ENCODE results near the gene TUFT1. TPM values are rescaled to one million over a fixed set of nuclear protein-coding genes. Genes with fewer than 3 reads are reported as not detected.

The TUFT1 gene
- total RNA-seq, 1 experiment from 2014 or later, result 2.6 TPM

DNA sequence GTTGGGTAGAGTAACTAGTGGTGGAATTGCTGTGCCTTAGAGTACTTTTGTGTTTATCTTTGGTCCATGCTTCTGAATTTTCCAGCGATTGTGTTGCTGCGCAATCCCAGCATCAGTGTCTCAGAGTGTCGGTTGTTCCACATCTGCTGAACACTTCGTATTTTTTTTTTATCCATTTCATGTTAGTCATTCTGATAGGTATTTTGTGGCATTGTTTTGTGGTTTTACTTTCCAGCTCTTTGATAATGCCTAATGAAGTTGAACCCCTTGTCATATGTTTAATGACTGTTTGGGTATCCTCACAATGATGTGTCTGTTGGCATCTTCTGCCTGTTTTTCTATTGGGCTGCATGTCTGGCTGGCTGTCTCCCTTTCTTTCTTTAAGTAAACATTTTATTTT lies 13.6 kb downstream of the TUFT1 start:
- no peaks in the 10 kb centered on the region for H3K36me3 ChIP-seq (ENCODE audit: insufficient read depth, low read length, poor library complexity, severe bottlenecking)
- intact Hi-C loops (cut with micrococcal nuclease; ENCODE audit: unreplicated experiment), result no loop called here
- no TSS peak for BruUV-seq (replicated peaks)
- no peaks in the 10 kb centered on the region for H3K27me3 ChIP-seq (replicated peaks; ENCODE audit: insufficient read depth, low read depth, low read length, poor library complexity)
- no peaks in the 10 kb centered on the region for H3K9me3 ChIP-seq (ENCODE audit: low read depth, low read length, poor library complexity, severe bottlenecking)
- ChIA-PET POLR2A (ENCODE audit: low non-redundant PET) (no interaction called here), CTCF (no interaction called here)
- no peak for DNase-seq (ENCODE audit: low spot score)
- H3K4me1 ChIP-seq (ENCODE audit: insufficient read depth, low read length, poor library complexity, severe bottlenecking), result no peaks in the 10 kb centered on the region
- no peak overlapping the region for H3K4me3 ChIP-seq (ENCODE audit: low read depth, low read length, poor library complexity, severe bottlenecking)
- TF ChIP-seq EZH2 (IDR thresholded peaks at IDR 0.05; ENCODE audit: borderline replicate concordance, low read depth, low read length, poor library complexity, severe bottlenecking), result no peak
- TF ChIP-seq, protein P1, sequence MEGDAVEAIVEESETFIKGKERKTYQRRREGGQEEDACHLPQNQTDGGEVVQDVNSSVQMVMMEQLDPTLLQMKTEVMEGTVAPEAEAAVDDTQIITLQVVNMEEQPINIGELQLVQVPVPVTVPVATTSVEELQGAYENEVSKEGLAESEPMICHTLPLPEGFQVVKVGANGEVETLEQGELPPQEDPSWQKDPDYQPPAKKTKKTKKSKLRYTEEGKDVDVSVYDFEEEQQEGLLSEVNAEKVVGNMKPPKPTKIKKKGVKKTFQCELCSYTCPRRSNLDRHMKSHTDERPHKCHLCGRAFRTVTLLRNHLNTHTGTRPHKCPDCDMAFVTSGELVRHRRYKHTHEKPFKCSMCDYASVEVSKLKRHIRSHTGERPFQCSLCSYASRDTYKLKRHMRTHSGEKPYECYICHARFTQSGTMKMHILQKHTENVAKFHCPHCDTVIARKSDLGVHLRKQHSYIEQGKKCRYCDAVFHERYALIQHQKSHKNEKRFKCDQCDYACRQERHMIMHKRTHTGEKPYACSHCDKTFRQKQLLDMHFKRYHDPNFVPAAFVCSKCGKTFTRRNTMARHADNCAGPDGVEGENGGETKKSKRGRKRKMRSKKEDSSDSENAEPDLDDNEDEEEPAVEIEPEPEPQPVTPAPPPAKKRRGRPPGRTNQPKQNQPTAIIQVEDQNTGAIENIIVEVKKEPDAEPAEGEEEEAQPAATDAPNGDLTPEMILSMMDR (conservative IDR thresholded peaks at IDR 0.05; ENCODE audit: low read depth, low read length), result no peak
- H3K27ac ChIP-seq (ENCODE audit: low read depth, low read length, poor library complexity, severe bottlenecking), result no peak overlapping the region

- Histone ChIP-seq H3K4me3 (ENCODE audit: low read depth, low read length, poor library complexity, severe bottlenecking) (no peak overlapping the region), H3K4me1 (ENCODE audit: insufficient read depth, low read length, poor library complexity, severe bottlenecking) (no peaks in the 10 kb centered on the region), H3K36me3 (ENCODE audit: insufficient read depth, low read length, poor library complexity, severe bottlenecking) (no peaks in the 10 kb centered on the region), H3K27me3 (replicated peaks; ENCODE audit: insufficient read depth, low read depth, low read length, poor library complexity) (no peaks in the 10 kb centered on the region), H3K9me3 (ENCODE audit: low read depth, low read length, poor library complexity, severe bottlenecking) (no peaks in the 10 kb centered on the region), H3K27ac (ENCODE audit: low read depth, low read length, poor library complexity, severe bottlenecking) (no peak overlapping the region)
- intact Hi-C loops (cut with micrococcal nuclease; ENCODE audit: unreplicated experiment), result no loop called here
- no TSS peak for BruUV-seq (replicated peaks)
- DNase-seq (ENCODE audit: low spot score), result no peak
- no peak for TF ChIP-seq EZH2 (IDR thresholded peaks at IDR 0.05; ENCODE audit: borderline replicate concordance, low read depth, low read length, poor library complexity, severe bottlenecking)
- TF ChIP-seq, protein P1 (conservative IDR thresholded peaks at IDR 0.05; ENCODE audit: low read depth, low read length), result no peak
- CTCF ChIA-PET, result no interaction called here
- POLR2A ChIA-PET (ENCODE audit: low non-redundant PET), result no interaction called here
Observed at GRCh38 chr1:151556052-151556451, 15.9 kb downstream of the TUFT1 start.

GRCh38 chr1:151562661-151563060 lies 22.6 kb downstream of the TUFT1 start:
- ChIA-PET POLR2A (ENCODE audit: low non-redundant PET) (no interaction called here), CTCF (no interaction called here)
- no TSS peak for BruUV-seq (replicated peaks)
- TF ChIP-seq EZH2 (IDR thresholded peaks at IDR 0.05; ENCODE audit: borderline replicate concordance, low read depth, low read length, poor library complexity, severe bottlenecking), result no peak
- TF ChIP-seq, protein P1 (conservative IDR thresholded peaks at IDR 0.05; ENCODE audit: low read depth, low read length), result no peak
- intact Hi-C loops (cut with micrococcal nuclease; ENCODE audit: unreplicated experiment), result no loop called here
- Histone ChIP-seq H3K27me3 (replicated peaks; ENCODE audit: insufficient read depth, low read depth, low read length, poor library complexity) (no peaks in the 10 kb centered on the region), H3K4me1 (ENCODE audit: insufficient read depth, low read length, poor library complexity, severe bottlenecking) (no peaks in the 10 kb centered on the region), H3K27ac (ENCODE audit: low read depth, low read length, poor library complexity, severe bottlenecking) (no peak overlapping the region), H3K9me3 (ENCODE audit: low read depth, low read length, poor library complexity, severe bottlenecking) (no peaks in the 10 kb centered on the region), H3K4me3 (ENCODE audit: low read depth, low read length, poor library complexity, severe bottlenecking) (no peak overlapping the region), H3K36me3 (ENCODE audit: insufficient read depth, low read length, poor library complexity, severe bottlenecking) (no peaks in the 10 kb centered on the region)
- no peak for DNase-seq (ENCODE audit: low spot score)

Data from A673 (cell line).